ENCODE data around the gene GRIN2C.

GRIN2C gene

DNA sequence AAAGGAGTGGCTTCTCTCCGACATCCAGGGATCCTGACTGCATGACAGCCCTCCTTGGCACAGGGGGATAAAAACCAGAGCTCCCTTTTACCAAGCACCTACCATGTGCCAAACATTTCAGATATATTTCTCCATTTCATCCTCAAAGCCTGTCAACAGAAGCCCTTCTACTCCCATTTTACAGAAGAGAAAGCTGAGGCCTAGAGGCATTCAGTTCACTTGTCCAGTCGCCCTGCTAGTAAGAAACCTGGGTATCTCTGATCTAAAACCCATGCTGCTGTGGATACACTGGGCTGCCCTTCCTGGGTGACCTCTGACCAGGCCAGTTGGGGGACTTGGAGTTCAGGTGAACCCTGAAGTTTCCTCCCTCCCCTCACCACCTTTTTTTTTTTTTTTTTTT, 19.0 kb upstream of the GRIN2C start:
- TF ChIP-seq, protein P1, sequence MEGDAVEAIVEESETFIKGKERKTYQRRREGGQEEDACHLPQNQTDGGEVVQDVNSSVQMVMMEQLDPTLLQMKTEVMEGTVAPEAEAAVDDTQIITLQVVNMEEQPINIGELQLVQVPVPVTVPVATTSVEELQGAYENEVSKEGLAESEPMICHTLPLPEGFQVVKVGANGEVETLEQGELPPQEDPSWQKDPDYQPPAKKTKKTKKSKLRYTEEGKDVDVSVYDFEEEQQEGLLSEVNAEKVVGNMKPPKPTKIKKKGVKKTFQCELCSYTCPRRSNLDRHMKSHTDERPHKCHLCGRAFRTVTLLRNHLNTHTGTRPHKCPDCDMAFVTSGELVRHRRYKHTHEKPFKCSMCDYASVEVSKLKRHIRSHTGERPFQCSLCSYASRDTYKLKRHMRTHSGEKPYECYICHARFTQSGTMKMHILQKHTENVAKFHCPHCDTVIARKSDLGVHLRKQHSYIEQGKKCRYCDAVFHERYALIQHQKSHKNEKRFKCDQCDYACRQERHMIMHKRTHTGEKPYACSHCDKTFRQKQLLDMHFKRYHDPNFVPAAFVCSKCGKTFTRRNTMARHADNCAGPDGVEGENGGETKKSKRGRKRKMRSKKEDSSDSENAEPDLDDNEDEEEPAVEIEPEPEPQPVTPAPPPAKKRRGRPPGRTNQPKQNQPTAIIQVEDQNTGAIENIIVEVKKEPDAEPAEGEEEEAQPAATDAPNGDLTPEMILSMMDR (IDR thresholded peaks at IDR 0.05; ENCODE audit: poor library complexity, severe bottlenecking): no peak
- ATAC-seq (ENCODE audit: low read depth): no peak
- H3K4me3 ChIP-seq (ENCODE audit: severe bottlenecking): no peak overlapping the region
- peaks cover 6% of the 10 kb centered on the region for H3K4me1 ChIP-seq (ENCODE audit: insufficient read depth, poor library complexity, severe bottlenecking)
- DNase-seq (ENCODE audit: low spot score): no peak
- no peaks in the 10 kb centered on the region for H3K36me3 ChIP-seq (ENCODE audit: low read depth)
- no peaks in the 10 kb centered on the region for H3K27me3 ChIP-seq (ENCODE audit: insufficient read depth, poor library complexity, severe bottlenecking)
- no peak overlapping the region for H3K27ac ChIP-seq (ENCODE audit: poor library complexity, severe bottlenecking)
- no peaks in the 10 kb centered on the region for H3K9me3 ChIP-seq (ENCODE audit: severe bottlenecking)

DNA sequence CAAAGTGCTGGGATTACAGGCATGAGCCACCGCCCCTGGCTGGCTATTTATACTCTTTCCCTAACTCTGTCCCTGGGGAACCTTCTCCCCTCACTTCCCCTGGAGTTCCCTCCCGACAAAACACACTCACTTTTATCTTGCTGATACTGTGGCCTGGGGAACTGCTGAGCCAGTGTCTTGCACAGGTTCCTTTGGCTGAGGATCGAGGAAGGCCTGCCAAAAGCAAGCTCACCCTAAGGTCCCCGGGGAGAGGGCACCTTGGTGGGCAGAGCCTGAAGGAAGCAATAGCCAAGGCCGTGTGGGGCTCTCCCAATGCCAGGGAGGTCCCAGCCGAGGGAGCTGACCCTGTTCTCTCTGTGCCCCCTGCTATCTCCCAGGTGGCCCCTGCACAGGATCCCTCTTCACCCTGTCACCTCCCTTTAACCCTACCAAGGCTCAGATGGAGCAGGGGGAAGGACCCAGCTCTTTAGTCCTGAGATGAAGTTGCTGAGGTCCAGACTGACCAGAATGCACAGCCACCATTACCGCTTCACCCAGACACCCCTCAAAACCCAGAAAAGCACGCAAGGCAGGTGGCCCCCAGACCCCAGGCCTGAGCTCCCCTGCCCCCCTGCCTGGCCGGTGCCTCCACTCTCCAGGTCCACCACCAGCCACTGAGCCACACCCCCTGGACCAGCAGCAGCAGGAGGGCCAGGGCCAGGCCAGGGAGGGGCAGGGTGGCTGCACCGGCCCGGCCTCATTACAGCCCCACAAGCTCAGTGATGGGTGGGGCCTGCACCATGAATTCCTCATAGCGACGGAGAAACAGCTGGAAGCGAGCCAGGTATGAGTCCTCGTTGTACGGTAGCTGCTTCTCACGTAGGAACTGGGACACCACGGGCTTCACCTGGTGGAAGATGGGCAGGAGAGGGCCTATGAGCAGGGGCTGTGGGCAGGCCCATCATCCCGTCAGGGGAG, 18.2 kb upstream of the GRIN2C start:
- Histone ChIP-seq H3K27ac (ENCODE audit: poor library complexity, severe bottlenecking) (no peak overlapping the region), H3K9me3 (ENCODE audit: severe bottlenecking) (no peaks in the 10 kb centered on the region), H3K4me1 (ENCODE audit: insufficient read depth, poor library complexity, severe bottlenecking) (peaks cover 6% of the 10 kb centered on the region), H3K36me3 (ENCODE audit: low read depth) (no peaks in the 10 kb centered on the region), H3K4me3 (ENCODE audit: severe bottlenecking) (no peak overlapping the region), H3K27me3 (ENCODE audit: insufficient read depth, poor library complexity, severe bottlenecking) (no peaks in the 10 kb centered on the region)
- peak; percentile 63 for ATAC-seq (ENCODE audit: low read depth)
- TF ChIP-seq, protein P1 (IDR thresholded peaks at IDR 0.05; ENCODE audit: poor library complexity, severe bottlenecking): no peak
- no peak for DNase-seq (ENCODE audit: low spot score)

DNA sequence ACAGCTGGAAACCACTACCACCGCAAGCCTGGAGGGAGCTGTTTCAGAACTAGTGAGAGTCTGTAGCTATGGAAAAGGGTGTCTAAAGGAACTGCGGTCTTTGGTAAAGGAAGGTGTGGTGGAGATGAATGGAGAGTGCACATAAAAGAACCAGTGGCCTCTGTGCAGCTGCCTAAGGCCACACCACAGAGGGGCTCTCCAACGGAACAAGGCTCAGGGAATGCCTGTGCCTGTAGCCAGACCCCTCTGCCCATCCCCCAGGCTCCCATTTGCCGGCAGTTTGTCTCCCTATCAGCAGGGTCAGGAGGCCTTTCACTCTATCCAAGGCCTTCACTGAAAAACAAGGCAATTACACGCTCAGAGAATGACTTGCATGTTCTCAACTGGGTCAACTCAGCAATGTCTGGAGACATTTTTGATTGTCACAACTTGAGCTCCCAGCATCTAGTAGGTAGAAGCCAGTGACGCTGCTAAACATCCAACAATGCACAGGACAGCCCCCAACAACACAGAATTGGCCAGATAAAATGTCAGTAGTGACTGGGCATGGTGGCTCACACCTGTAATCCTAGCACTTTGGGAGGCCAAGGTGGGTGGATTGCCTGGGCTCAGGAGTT, 16.4 kb upstream of the GRIN2C start:
- no peak for ATAC-seq (ENCODE audit: low read depth)
- Histone ChIP-seq H3K36me3 (ENCODE audit: low read depth) (0 out of 2 replicates have a peak, but pooled peaks cover 2% of the 10 kb centered on the region), H3K27ac (ENCODE audit: poor library complexity, severe bottlenecking) (no peak overlapping the region), H3K4me3 (ENCODE audit: severe bottlenecking) (no peak overlapping the region), H3K4me1 (ENCODE audit: insufficient read depth, poor library complexity, severe bottlenecking) (peaks cover 6% of the 10 kb centered on the region), H3K9me3 (ENCODE audit: severe bottlenecking) (no peaks in the 10 kb centered on the region), H3K27me3 (ENCODE audit: insufficient read depth, poor library complexity, severe bottlenecking) (no peaks in the 10 kb centered on the region)
- TF ChIP-seq, protein P1 (IDR thresholded peaks at IDR 0.05; ENCODE audit: poor library complexity, severe bottlenecking): no peak
- DNase-seq (ENCODE audit: low spot score): no peak

DNA sequence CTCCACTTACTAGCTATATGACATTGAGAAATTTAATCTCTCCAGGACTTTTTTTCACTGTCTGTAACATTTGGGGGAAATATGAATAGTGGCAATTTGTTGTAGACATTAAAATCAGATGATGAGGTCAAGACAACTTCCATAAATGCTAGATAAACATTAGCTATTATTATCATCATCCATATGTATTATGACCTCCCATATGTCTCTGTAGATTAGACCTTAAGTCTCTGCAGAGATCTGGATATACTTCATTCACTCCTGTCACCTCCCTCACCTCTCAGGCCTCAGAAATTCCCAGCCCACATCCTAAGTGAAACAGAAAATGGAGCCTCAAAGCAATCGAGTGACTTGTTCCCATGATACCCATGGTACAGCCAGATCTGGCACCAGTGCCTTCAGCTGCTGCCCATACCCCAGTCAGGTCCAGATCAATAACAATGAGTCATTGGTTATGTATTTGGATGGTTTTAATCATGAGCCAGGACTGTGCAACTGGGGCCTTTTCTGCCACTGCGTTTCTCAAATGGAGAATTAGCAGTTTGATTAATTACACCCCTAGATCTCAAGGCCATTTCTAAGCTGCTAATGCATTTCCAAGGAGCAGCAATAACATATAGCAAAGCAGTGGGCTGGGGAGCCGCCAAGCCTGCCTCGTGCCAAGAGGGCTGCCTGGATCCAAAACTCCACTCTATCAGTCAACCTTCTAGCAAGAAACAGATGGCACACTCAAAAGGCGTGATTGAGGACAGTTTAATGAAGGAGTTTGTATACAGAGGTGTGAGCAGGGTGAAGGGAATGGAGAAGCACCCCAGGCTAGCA, 15.7 kb upstream of the GRIN2C start:
- H3K36me3 ChIP-seq (ENCODE audit: low read depth): 0 out of 2 replicates have a peak, but pooled peaks cover 4% of the 10 kb centered on the region
- no peak overlapping the region for H3K27ac ChIP-seq (ENCODE audit: poor library complexity, severe bottlenecking)
- ATAC-seq (ENCODE audit: low read depth) (no peak), DNase-seq (ENCODE audit: low spot score) (no peak)
- H3K27me3 ChIP-seq (ENCODE audit: insufficient read depth, poor library complexity, severe bottlenecking): no peaks in the 10 kb centered on the region
- TF ChIP-seq, protein P1 (IDR thresholded peaks at IDR 0.05; ENCODE audit: poor library complexity, severe bottlenecking): no peak
- no peak overlapping the region for H3K4me3 ChIP-seq (ENCODE audit: severe bottlenecking)
- H3K4me1 ChIP-seq (ENCODE audit: insufficient read depth, poor library complexity, severe bottlenecking): peaks cover 6% of the 10 kb centered on the region
- H3K9me3 ChIP-seq (ENCODE audit: severe bottlenecking): no peaks in the 10 kb centered on the region
